T-helper 22 cell (primary cell): Measurements from ENCODE around the gene ASB11.

Source experiments
- DNase-seq: peaks from one replicate; pipeline ENCODE4 v3.0.0-alpha.2; 2020; ENCODE audit warnings: low read depth

The ASB11 gene

DNA sequence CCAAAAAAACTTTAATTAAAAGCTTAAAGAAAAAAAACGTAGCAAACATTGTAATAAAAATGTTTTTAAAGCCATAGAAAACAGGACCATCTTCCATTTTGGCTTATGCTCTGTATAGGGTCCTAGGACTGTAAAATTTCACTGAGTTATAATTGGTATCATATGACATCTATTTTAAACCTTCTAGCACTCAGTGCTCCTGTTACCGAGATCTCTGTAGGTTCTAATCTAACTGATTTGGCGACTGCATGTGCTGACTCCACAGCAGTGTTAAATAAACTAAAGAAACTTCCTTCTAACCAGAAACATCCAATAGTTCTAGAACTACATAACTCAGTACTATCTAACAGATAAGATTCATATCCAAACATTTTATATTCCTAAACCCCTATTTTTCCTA lies at the start of gene ASB11:
TSS of gene ASB11 (minus strand) at position 132 of the 400 bp plus-strand sequence. CDS start at position 97, 35 bp downstream.
- DNase-seq = no peak

GRCh38 chrX:15359701-15360100 lies 44.3 kb upstream of the ASB11 start:
- DNase-seq = no peak

- DNase-seq = no peak
These were observed 43.1 kb upstream of the ASB11 start for GRCh38 chrX:15358533-15358932.

GRCh38 chrX:15356444-15356843 lies 41.0 kb upstream of the ASB11 start:
- DNase-seq = no peak

- no peak for DNase-seq
These were observed 35.0 kb upstream of the ASB11 start for GRCh38 chrX:15350329-15350996.

GRCh38 chrX:15349046-15349445 lies 33.6 kb upstream of the ASB11 start:
- no peak for DNase-seq

DNA sequence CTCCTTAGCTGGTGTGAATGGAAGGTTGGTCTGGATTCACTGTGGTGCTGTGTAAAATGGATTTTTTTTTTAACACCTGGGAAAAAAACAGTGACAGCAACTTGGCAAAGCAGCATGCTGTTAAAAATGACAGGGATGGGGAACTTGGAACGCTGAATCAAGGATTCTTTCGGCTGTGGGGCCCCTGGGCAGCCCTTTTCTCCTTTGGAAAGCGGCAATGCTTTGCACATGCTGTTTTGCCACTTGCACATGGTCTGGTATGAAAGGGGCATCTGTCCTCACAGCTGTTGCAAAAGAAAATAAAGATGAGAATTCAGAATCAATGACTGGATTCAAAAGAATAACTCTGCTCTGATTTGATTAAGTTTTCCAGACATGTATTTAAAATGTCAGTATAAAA lies 30.5 kb upstream of the ASB11 start:
- no peak for DNase-seq

DNA sequence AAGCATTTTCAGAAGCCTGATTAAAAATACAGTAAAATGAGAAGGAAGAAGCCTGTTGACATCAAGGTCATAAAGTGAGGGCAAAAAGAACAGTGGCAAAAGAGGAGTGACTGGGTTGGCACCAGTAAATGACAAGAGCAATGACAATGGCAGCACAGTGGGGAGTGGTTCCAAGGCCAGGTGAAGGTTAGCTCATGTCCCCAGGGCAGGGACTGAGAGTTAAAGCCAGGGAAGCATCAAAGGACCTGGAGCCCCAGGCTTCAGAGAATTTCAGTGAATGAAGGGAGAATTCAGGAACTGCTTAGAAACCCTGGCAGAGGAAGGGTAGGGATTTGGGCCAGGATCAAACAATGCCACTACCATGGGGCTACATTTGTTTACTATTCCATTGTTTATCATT lies 28.7 kb upstream of the ASB11 start:
- DNase-seq = no peak

- no peak for DNase-seq
These were observed 27.6 kb upstream of the ASB11 start for GRCh38 chrX:15343075-15343476.

DNA sequence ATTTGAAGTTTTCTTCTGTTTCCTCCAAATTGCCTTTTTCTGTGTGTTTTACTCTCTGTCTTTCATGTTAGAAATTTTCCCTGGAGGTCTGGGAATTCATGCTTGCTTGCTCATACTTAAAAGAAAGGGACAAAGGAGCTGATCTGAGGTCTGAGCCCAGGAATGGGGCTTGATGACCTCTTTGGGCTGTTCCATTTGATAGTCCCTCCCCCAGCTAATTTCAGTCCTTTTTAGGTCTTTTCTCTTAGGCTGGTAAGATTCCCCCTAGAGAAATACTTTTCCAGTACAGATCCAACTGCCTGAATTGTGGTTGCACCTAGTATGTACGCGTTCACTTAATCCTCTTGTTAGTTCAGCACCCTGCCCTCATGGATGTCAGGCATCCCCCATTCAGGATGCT lies 25.4 kb upstream of the ASB11 start:
- DNase-seq = no peak

- peak; percentile 49 for DNase-seq
These were observed 20.6 kb upstream of the ASB11 start for GRCh38 chrX:15336023-15336413.

GRCh38 chrX:15335135-15336022 lies 19.9 kb upstream of the ASB11 start, which contains the start of gene PIGA:
TSS of gene PIGA (minus strand) at chrX:15335523. CDS start at chrX:15331930, 3,593 bp downstream.
- DNase-seq = peak; percentile 88

GRCh38 chrX:15334561-15334960 lies 19.1 kb upstream of the ASB11 start:
- DNase-seq = peak; percentile 12

DNA sequence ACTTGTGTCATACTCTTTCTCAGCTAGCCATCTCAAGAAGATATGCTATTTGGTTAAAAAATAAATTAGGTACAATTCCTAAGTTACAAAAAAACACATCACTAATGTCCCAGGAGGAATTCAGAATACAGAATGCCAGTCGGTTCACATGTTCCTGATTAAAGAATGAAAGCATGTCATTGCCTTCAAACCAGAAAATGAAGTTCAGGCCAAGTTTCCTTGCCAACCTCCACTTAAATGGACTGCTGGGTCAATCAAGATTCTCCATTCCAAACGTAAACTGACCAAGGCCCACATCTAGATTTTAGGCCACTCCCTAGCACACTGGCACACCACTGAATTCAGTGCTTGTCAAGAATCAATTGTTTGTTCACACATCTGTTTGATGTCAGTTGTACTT lies 13.4 kb upstream of the ASB11 start:
- no peak for DNase-seq

GRCh38 chrX:15328131-15328530 lies 12.7 kb upstream of the ASB11 start:
- no peak for DNase-seq

GRCh38 chrX:15322472-15322871 lies 7.0 kb upstream of the ASB11 start:
- no peak for DNase-seq

DNA sequence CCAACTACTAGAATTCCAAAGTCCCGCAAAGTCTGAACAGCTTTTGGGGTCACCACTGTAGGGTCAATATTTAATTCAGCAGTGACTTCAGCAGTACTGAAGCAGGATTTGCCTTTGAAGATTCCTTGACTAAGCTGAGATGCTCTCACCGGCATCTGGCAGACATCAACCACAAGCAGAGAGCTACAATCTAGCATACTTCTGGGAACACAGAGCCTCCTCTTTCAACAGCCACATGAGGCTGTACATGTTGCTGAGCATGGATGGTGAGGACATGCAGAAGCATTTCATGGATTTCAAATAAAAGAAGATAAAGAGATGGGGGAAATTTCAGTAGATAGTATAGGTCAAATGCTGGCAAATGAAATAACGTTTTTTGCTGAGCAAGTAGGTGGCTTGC lies 6.6 kb upstream of the ASB11 start:
- no peak for DNase-seq

- no peak for DNase-seq
These were observed 6.0 kb upstream of the ASB11 start for GRCh38 chrX:15321447-15321846.

GRCh38 chrX:15320297-15320696 lies 4.9 kb upstream of the ASB11 start:
- DNase-seq = no peak

- no peak for DNase-seq
These were observed 3.6 kb upstream of the ASB11 start for GRCh38 chrX:15319075-15319474.

DNA sequence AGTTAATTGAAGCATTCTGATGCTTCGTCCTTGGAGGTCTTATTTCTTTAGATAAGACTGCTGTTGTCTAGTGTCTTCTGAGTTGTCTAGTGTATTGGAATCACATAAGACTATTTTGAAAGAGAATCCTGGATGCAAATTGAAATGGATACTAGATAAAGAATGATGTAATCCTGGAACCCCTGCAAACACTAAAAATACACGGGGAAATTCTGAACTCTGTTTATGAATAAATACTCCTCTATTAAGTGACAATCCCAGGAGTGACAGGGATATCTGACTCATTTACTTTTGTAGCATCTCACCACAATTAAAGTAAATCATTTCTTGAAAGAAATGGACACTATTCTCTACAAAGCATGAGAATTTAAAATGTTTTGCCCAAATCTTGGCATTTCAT lies 968 bp downstream of the ASB11 start:
- DNase-seq = no peak

GRCh38 chrX:15311119-15311518 lies 4.3 kb downstream of the ASB11 start:
- DNase-seq = no peak

DNA sequence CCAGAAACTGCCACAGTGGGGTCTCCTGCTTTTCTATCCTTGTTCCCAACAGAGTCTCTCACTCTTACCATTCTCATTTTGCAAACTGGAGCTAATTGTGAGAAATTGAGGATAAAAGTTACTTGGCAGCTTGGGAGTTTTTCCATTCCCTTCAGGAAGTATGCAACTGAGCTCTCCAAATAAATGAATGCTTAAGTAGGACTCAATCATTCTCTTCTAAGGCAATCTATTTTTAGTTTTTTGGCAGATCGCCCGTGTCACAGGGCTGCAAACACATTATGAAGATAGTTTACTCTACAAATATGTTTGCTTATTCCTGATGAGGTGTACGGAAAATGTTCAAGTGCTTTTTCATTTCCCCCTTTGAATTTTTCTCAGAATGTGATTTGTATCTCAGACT lies 5.3 kb downstream of the ASB11 start:
- no peak for DNase-seq
